Right atrium auricular region (tissue), 2 donors: ENCODE measurements around the gene MISFA. TPM values are rescaled to one million over a fixed set of nuclear protein-coding genes. Genes with fewer than 3 reads are reported as not detected.

ENCODE experiments used
- DNase-seq: peaks from one replicate; pipeline ENCODE4 v3.0.0-alpha.2; 2019; ENCODE audit warnings: low spot score
- H3K27ac ChIP-seq, 2 donors: fragments of 200-600 bp; sonication (generic); 1 replicate in 1 of 2; 2 replicates in 1 of 2; pipeline ENCODE4 v1.5.1; 2016 to 2019
- H3K27me3 ChIP-seq, 2 donors: fragments of 200-600 bp; sonication (generic); one replicate each; pipeline versions ENCODE4 v1.5.1 to v1.6.0; 2017 to 2019
- H3K36me3 ChIP-seq: fragments of 200-600 bp; sonication (generic); one replicate; pipeline ENCODE4 v1.5.1; 2016
- H3K4me1 ChIP-seq, 2 donors: fragments of 200-600 bp; sonication (generic); one replicate each; pipeline versions ENCODE4 v1.5.1 to v1.6.0; 2017 to 2019
- H3K4me3 ChIP-seq, 2 donors: fragments of 200-600 bp; sonication (generic); 1 replicate in 1 of 2; 2 replicates in 1 of 2; pipeline ENCODE4 v1.5.1; 2017 to 2019; ENCODE audit warnings: mild to moderate bottlenecking in 1 of 2, moderate library complexity in 1 of 2
- H3K9me3 ChIP-seq, 2 donors: fragments of 200-600 bp; sonication (generic); one replicate each; pipeline ENCODE4 v1.5.1; 2019
- CTCF ChIP-seq, 2 donors: fragments of 200-600 bp; sonication (generic); IDR thresholded peaks; one replicate each; pipeline ENCODE4 v1.5.1; 2019; ENCODE audit warnings: antibody characterized with exemption in 2 of 2
- total RNA-seq, 2 donors: library from RNA; depleted of rRNA; stranded (reverse); fragments of >200 nt; gene quantifications; one replicate each; pipeline ENCODE4 v1.1.0, GENCODE V29; 2016

MISFA gene
- total RNA-seq, 2 donors from 2014 or later, result 1.3 to 8.3 TPM

GRCh38 chr11:18614667-18615066 lies 15.1 kb downstream of the MISFA start:
- no peak overlapping the region for H3K4me3 ChIP-seq

GRCh38 chr11:18615628-18616392 lies 16.2 kb downstream of the MISFA start:
- TF ChIP-seq CTCF (IDR thresholded peaks at IDR 0.05), result no peak
- Histone ChIP-seq H3K27ac (no peak overlapping the region), H3K36me3 (peaks cover 39% of the 10 kb centered on the region)

More at GRCh38 chr11:18614667-18615066, 15.1 kb downstream of the MISFA start:
- peaks cover 50% of the 10 kb centered on the region for H3K36me3 ChIP-seq
- no peak for DNase-seq
- H3K27me3 ChIP-seq, result no peaks in the 10 kb centered on the region
- no peak overlapping the region for H3K27ac ChIP-seq
- TF ChIP-seq CTCF (IDR thresholded peaks at IDR 0.05), result no peak
- no peaks in the 10 kb centered on the region for H3K9me3 ChIP-seq
- H3K4me1 ChIP-seq, result peaks cover 0 to 21% of the 10 kb centered on the region in 2 donors

GRCh38 chr11:18617688-18618341 lies 18.2 kb downstream of the MISFA start:
- Histone ChIP-seq H3K36me3 (peaks cover 23% of the 10 kb centered on the region), H3K27me3 (no peaks in the 10 kb centered on the region), H3K4me3 (no peak overlapping the region), H3K27ac (peak overlapping the region; percentile 4 to 54), H3K9me3 (no peaks in the 10 kb centered on the region), H3K4me1 (peaks cover 0 to 21% of the 10 kb centered on the region in 2 donors)
- DNase-seq, result no peak
- no peak for TF ChIP-seq CTCF (IDR thresholded peaks at IDR 0.05)

More at GRCh38 chr11:18615628-18616392, 16.2 kb downstream of the MISFA start:
- DNase-seq, result no peak
- Histone ChIP-seq H3K4me3 (no peak overlapping the region), H3K9me3 (no peaks in the 10 kb centered on the region), H3K4me1 (peaks cover 0 to 21% of the 10 kb centered on the region in 2 donors), H3K27me3 (no peaks in the 10 kb centered on the region)

GRCh38 chr11:18618342-18619025 lies 18.9 kb downstream of the MISFA start:
- H3K9me3 ChIP-seq, result no peaks in the 10 kb centered on the region
- H3K4me3 ChIP-seq, result no peak overlapping the region
- H3K27me3 ChIP-seq, result no peaks in the 10 kb centered on the region
- no peak for TF ChIP-seq CTCF (IDR thresholded peaks at IDR 0.05)
- peak overlapping the region; percentile 4 to 54 for H3K27ac ChIP-seq
- peaks cover 23% of the 10 kb centered on the region for H3K36me3 ChIP-seq
- H3K4me1 ChIP-seq, result peaks cover 0 to 21% of the 10 kb centered on the region in 2 donors
- no peak for DNase-seq

GRCh38 chr11:18623707-18624106 lies 24.1 kb downstream of the MISFA start:
- Histone ChIP-seq H3K4me3 (no peak overlapping the region), H3K4me1 (peaks cover 0 to 13% of the 10 kb centered on the region in 2 donors), H3K27ac (no peak overlapping the region), H3K9me3 (no peaks in the 10 kb centered on the region), H3K36me3 (no peaks in the 10 kb centered on the region), H3K27me3 (no peaks in the 10 kb centered on the region)
- DNase-seq, result no peak
- no peak for TF ChIP-seq CTCF (IDR thresholded peaks at IDR 0.05)
